H1 (cell line): ENCODE data around the gene ADGRG1. TPM values are rescaled to one million over a fixed set of nuclear protein-coding genes. Genes with fewer than 3 reads are reported as not detected.

Source experiments
- CTCF ChIP-seq, 3 experiments: IDR thresholded peaks; 1 replicate in 2 of 3; 2 replicates in 1 of 3; pipeline versions ENCODE4 v1.5.1 to v1.6.1; 2011; ENCODE audit warnings: low read length in 3 of 3, mild to moderate bottlenecking in 3 of 3, inconsistent platforms in 2 of 3, low read depth in 1 of 3, moderate library complexity in 1 of 3; ENCODE audit not compliant: insufficient read depth in 1 of 3; ENCODE audit errors: control extremely low read depth in 1 of 3
- NANOG ChIP-seq: IDR thresholded peaks from 2 replicates; pipeline ENCODE4 v1.6.1; 2011; ENCODE audit warnings: low read length, low read depth, mild to moderate bottlenecking, inconsistent platforms; ENCODE audit not compliant: insufficient read depth, poor library complexity, severe bottlenecking
- POU5F1 ChIP-seq: IDR thresholded peaks from 2 replicates; pipeline ENCODE4 v1.6.1; 2011; ENCODE audit warnings: low read depth, mild to moderate bottlenecking, low read length, moderate library complexity
- RBBP5 ChIP-seq: IDR thresholded peaks from 2 replicates; pipeline ENCODE4 v1.7.1; 2012; ENCODE audit warnings: low read depth, mild to moderate bottlenecking, inconsistent platforms, low read length, moderate library complexity, borderline replicate concordance
- RFX5 ChIP-seq: IDR thresholded peaks from 2 replicates; pipeline ENCODE4 v1.6.1; 2011; ENCODE audit warnings: low read depth, low read length, improper control_type of control experiment, borderline replicate concordance
- TAF7 ChIP-seq: optimal IDR thresholded peaks from 2 replicates; pipeline ENCODE3; 2011; ENCODE audit warnings: low read depth, mild to moderate bottlenecking, inconsistent platforms, low read length, moderate library complexity, borderline replicate concordance
- polyA plus RNA-seq, 7 experiments: library from polyadenylated mRNA; depleted of rRNA in 3 of 7; stranded (reverse) in 5 of 7; unstranded in 2 of 7; fragments of >200 nt in 5 of 7; fragments of 200-250 nt in 2 of 7; gene quantifications; 1 replicate in 5 of 7; 2 replicates in 1 of 7; 4 replicates in 1 of 7; pipeline versions ENCODE4 v1.2.1 to v1.2.3, GENCODE V29; 2011 to 2013; ENCODE audit warnings: missing spikeins in 2 of 7, mixed read lengths in 2 of 7
- total RNA-seq: library from RNA; stranded (reverse); fragmentation: NEBNext Ultra II Directional; extraction: Animal tissue kit (Norgen Biotek cat#: 25700); gene quantifications from 2 replicates; pipeline ENCODE4 v1.2.1, GENCODE V29; 2021
- TF ChIP-seq, protein P1 (sequence below): fragments of 300-600 bp; sonication (generic); IDR thresholded peaks from 2 replicates; pipeline ENCODE4 v1.7.1; 2012; ENCODE audit warnings: low read length, moderate library complexity, mild to moderate bottlenecking, inconsistent platforms; ENCODE audit not compliant: insufficient replicate concordance

The ADGRG1 gene
- total and polyA plus RNA-seq, 2 of the 8 experiments (the other 6 are each of a cell fraction or from before 2014, with no cell fraction given): 1.3 to 2.6 TPM

DNA sequence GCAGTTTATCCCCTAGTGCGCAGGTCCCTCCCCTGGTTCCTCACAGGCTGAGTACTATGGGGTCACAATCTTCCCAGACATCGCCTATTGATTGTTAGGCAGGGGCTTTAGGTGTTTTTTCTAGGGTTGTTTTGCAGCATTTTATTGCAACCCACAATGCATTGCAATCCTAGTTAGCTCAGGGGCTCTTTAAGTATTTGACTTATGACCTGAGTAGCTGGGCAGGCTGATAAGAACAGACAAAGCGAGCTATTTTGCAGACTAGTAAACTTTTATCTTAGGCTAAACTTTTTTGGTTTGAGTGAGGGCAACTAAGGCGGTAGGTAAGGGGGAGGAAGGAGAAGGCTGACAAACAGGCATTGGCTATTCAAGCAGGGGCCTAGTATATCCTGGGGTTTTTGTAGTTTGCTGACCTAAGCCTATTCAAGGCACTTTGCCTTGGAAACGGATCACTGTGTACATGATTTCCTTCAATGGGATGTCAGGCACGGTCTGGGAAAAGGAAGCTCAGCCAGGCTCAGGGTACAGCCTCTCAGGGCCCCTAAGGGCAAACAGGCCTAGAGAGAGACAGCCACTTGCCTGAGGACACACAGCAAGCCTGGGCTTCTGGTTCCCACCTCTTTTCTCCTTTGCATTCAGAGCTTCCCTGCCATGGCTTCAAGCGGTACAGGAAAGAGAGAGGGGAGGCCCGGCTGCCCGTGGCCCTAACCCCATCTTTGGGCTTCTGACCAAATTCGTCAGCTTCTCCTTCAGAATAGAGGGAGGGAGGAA is 72.5 kb downstream of the ADGRG1 start (continued):
- TF ChIP-seq, protein P1, sequence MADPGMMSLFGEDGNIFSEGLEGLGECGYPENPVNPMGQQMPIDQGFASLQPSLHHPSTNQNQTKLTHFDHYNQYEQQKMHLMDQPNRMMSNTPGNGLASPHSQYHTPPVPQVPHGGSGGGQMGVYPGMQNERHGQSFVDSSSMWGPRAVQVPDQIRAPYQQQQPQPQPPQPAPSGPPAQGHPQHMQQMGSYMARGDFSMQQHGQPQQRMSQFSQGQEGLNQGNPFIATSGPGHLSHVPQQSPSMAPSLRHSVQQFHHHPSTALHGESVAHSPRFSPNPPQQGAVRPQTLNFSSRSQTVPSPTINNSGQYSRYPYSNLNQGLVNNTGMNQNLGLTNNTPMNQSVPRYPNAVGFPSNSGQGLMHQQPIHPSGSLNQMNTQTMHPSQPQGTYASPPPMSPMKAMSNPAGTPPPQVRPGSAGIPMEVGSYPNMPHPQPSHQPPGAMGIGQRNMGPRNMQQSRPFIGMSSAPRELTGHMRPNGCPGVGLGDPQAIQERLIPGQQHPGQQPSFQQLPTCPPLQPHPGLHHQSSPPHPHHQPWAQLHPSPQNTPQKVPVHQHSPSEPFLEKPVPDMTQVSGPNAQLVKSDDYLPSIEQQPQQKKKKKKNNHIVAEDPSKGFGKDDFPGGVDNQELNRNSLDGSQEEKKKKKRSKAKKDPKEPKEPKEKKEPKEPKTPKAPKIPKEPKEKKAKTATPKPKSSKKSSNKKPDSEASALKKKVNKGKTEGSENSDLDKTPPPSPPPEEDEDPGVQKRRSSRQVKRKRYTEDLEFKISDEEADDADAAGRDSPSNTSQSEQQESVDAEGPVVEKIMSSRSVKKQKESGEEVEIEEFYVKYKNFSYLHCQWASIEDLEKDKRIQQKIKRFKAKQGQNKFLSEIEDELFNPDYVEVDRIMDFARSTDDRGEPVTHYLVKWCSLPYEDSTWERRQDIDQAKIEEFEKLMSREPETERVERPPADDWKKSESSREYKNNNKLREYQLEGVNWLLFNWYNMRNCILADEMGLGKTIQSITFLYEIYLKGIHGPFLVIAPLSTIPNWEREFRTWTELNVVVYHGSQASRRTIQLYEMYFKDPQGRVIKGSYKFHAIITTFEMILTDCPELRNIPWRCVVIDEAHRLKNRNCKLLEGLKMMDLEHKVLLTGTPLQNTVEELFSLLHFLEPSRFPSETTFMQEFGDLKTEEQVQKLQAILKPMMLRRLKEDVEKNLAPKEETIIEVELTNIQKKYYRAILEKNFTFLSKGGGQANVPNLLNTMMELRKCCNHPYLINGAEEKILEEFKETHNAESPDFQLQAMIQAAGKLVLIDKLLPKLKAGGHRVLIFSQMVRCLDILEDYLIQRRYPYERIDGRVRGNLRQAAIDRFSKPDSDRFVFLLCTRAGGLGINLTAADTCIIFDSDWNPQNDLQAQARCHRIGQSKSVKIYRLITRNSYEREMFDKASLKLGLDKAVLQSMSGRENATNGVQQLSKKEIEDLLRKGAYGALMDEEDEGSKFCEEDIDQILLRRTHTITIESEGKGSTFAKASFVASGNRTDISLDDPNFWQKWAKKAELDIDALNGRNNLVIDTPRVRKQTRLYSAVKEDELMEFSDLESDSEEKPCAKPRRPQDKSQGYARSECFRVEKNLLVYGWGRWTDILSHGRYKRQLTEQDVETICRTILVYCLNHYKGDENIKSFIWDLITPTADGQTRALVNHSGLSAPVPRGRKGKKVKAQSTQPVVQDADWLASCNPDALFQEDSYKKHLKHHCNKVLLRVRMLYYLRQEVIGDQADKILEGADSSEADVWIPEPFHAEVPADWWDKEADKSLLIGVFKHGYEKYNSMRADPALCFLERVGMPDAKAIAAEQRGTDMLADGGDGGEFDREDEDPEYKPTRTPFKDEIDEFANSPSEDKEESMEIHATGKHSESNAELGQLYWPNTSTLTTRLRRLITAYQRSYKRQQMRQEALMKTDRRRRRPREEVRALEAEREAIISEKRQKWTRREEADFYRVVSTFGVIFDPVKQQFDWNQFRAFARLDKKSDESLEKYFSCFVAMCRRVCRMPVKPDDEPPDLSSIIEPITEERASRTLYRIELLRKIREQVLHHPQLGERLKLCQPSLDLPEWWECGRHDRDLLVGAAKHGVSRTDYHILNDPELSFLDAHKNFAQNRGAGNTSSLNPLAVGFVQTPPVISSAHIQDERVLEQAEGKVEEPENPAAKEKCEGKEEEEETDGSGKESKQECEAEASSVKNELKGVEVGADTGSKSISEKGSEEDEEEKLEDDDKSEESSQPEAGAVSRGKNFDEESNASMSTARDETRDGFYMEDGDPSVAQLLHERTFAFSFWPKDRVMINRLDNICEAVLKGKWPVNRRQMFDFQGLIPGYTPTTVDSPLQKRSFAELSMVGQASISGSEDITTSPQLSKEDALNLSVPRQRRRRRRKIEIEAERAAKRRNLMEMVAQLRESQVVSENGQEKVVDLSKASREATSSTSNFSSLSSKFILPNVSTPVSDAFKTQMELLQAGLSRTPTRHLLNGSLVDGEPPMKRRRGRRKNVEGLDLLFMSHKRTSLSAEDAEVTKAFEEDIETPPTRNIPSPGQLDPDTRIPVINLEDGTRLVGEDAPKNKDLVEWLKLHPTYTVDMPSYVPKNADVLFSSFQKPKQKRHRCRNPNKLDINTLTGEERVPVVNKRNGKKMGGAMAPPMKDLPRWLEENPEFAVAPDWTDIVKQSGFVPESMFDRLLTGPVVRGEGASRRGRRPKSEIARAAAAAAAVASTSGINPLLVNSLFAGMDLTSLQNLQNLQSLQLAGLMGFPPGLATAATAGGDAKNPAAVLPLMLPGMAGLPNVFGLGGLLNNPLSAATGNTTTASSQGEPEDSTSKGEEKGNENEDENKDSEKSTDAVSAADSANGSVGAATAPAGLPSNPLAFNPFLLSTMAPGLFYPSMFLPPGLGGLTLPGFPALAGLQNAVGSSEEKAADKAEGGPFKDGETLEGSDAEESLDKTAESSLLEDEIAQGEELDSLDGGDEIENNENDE: no peak
- TF ChIP-seq TAF7: no peak
- TF ChIP-seq NANOG: no peak
- no peak for TF ChIP-seq RFX5
- no peak for TF ChIP-seq RBBP5
- TF ChIP-seq POU5F1: no peak
- TF ChIP-seq CTCF (IDR thresholded peaks at IDR 0.05; ENCODE audit: control extremely low read depth in 1 of 3, insufficient read depth in 1 of 3, low read depth in 1 of 3, low read length in 3 of 3): no peak
